Measurements from ENCODE around the gene LILRA6. TPM values are rescaled to one million over a fixed set of nuclear protein-coding genes. Genes with fewer than 3 reads are reported as not detected.
"Not testable (repeated sequence)": the region's sequence is repeated elsewhere in the genome, so short reads cannot be mapped to it uniquely, and the experiment has no call there.

The LILRA6 gene
- total and polyA plus RNA-seq, 4 donors, result 5.3 to 91.7 (median 16.4) TPM

DNA sequence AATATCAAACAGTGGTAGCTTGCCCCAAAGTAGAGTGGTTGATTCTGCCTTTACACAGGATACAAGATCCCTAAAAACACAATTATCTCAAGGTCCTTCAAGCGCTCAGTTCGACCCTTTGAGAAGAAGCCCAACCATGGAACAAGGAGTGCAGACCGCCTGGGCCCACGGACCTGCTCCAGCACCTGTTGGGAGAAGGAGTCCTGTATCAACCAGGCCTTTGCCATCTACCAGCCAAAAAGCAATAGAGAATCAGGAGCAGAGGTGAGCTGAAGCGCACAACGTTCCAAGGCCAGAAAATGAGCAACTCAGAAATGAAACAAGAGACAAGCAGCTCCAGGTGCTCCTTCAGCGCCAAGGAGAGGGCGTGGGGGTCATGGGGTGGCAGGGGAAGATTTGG is 13.4 kb downstream of the LILRA6 start:
- Histone ChIP-seq H3K9ac (ENCODE audit: insufficient read depth in 1 of 2, low read length in 2 of 2) (no peak overlapping the region), H3K27ac (ENCODE audit: low read depth in 1 of 2, low read length in 1 of 2) (no peak overlapping the region), H3K27me3 (ENCODE audit: control insufficient read depth in 3 of 3, insufficient read depth in 3 of 3, low read length in 2 of 3) (peaks cover 0 to 5% (median 0%) of the 10 kb centered on the region in 3 donors), H3K4me3 (no peak overlapping the region), H3K36me3 (ENCODE audit: control insufficient read depth in 4 of 4, insufficient read depth in 4 of 4, low read length in 4 of 4) (no peaks in the 10 kb centered on the region), H3K4me1 (ENCODE audit: control insufficient read depth in 5 of 5, insufficient read depth in 5 of 5, low read length in 5 of 5) (no peaks in the 10 kb centered on the region), H3K9me3 (ENCODE audit: control insufficient read depth in 4 of 4, insufficient read depth in 3 of 4, low read length in 3 of 4) (no peaks in the 10 kb centered on the region)
- ATAC-seq (ENCODE audit: insufficient read depth, low FRiP score), result no peak
- 88 to 92% methylated on average over 8 of the region's 8 CpGs for WGBS, 2 donors
- TF ChIP-seq, protein P1, sequence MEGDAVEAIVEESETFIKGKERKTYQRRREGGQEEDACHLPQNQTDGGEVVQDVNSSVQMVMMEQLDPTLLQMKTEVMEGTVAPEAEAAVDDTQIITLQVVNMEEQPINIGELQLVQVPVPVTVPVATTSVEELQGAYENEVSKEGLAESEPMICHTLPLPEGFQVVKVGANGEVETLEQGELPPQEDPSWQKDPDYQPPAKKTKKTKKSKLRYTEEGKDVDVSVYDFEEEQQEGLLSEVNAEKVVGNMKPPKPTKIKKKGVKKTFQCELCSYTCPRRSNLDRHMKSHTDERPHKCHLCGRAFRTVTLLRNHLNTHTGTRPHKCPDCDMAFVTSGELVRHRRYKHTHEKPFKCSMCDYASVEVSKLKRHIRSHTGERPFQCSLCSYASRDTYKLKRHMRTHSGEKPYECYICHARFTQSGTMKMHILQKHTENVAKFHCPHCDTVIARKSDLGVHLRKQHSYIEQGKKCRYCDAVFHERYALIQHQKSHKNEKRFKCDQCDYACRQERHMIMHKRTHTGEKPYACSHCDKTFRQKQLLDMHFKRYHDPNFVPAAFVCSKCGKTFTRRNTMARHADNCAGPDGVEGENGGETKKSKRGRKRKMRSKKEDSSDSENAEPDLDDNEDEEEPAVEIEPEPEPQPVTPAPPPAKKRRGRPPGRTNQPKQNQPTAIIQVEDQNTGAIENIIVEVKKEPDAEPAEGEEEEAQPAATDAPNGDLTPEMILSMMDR (IDR thresholded peaks at IDR 0.05; ENCODE audit: control extremely low read depth, extremely low read depth), result no peak
- DNase-seq, result no peak

DNA sequence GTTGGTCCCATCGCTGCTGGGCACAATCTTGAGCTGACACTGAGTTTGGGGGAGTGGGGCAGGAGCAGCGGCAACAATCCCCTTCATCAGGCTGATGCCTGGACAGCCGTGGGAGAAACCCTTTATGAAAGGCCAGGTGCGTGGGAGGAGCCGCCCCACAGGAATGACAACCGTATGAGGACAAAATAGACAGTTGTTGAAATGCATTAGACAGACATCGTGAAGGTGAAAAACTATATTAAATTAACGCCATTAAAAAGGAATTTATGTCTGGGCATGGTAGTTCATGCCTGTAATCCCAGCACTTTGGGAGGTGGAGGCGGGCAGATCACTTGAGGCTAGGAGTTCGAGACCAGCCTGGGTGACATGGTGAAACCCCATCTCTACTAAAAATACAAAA is 18.0 kb downstream of the LILRA6 start:
- H3K9me3 ChIP-seq (ENCODE audit: control insufficient read depth in 4 of 4, insufficient read depth in 3 of 4, low read length in 3 of 4); H3K36me3 ChIP-seq (ENCODE audit: control insufficient read depth in 4 of 4, insufficient read depth in 4 of 4, low read length in 4 of 4); DNase-seq; H3K9ac ChIP-seq (ENCODE audit: insufficient read depth in 1 of 2, low read length in 2 of 2); ATAC-seq (ENCODE audit: insufficient read depth, low FRiP score); H3K4me3 ChIP-seq; H3K27ac ChIP-seq (ENCODE audit: low read depth in 1 of 2, low read length in 1 of 2); H3K27me3 ChIP-seq (ENCODE audit: control insufficient read depth in 3 of 3, insufficient read depth in 3 of 3, low read length in 2 of 3); H3K4me1 ChIP-seq (ENCODE audit: control insufficient read depth in 5 of 5, insufficient read depth in 5 of 5, low read length in 5 of 5): not testable (repeated sequence)
- 77 to 85% methylated on average over 9 to 10 of the region's 10 CpGs for WGBS, 2 donors

DNA sequence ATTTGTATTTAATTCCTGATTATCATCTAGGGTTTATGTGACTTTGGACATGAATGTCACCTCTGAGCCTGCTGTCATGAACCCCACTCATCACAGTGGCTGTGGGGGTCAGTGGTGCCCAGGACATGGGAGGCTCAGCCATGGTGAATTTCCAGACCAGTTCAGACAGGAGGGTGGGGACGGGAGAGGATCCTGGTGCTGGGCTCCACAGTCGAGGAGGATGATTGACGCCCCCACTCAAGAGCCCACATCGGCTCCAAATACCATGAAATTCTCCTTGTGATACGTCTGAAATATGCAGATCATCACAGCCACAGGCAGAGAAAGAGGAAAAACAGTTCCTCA is 18.7 kb downstream of the LILRA6 start:
- not testable (repeated sequence) for H3K9me3 ChIP-seq (ENCODE audit: control insufficient read depth in 4 of 4, insufficient read depth in 3 of 4, low read length in 3 of 4); H3K27ac ChIP-seq (ENCODE audit: low read depth in 1 of 2, low read length in 1 of 2); H3K4me3 ChIP-seq; H3K9ac ChIP-seq (ENCODE audit: insufficient read depth in 1 of 2, low read length in 2 of 2); ATAC-seq (ENCODE audit: insufficient read depth, low FRiP score); H3K4me1 ChIP-seq (ENCODE audit: control insufficient read depth in 5 of 5, insufficient read depth in 5 of 5, low read length in 5 of 5); H3K27me3 ChIP-seq (ENCODE audit: control insufficient read depth in 3 of 3, insufficient read depth in 3 of 3, low read length in 2 of 3); DNase-seq; H3K36me3 ChIP-seq (ENCODE audit: control insufficient read depth in 4 of 4, insufficient read depth in 4 of 4, low read length in 4 of 4)
- WGBS, 2 donors, result 42 to 51% methylated on average over 5 of the region's 5 CpGs

DNA sequence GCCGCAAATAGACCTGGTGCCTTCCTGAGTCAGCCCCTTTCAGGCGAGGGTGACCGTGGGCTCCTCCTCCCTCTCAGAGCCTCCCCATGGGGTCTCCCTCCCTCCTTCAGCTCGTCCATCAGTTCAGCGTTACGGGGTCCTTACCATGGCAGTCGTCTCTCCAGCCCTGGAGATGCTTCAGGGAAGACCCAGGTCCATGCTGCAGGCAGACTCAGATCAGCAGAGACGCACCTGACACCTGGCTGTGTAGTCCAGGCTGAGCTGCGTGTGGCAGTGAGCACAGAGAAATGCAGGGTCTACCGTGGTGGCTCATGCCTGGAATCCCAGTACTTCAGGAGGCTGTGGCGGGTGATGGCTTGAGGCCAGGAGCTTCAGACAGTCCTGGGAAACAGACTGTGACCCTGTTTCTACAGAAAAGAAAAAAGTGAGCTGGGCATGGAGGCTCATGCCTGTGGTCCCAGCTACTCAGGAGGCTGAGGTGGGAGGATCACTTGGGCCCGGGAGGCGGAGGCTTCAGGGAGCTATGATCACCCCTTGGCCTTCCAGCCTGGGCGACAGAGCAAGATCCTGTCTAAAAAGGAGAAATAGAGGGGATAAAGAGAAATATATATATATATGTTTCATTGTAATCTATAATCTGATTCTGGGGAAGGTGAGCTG is 19.2 kb downstream of the LILRA6 start:
- not testable (repeated sequence) for DNase-seq; H3K27ac ChIP-seq (ENCODE audit: low read depth in 1 of 2, low read length in 1 of 2); H3K4me1 ChIP-seq (ENCODE audit: control insufficient read depth in 5 of 5, insufficient read depth in 5 of 5, low read length in 5 of 5); H3K36me3 ChIP-seq (ENCODE audit: control insufficient read depth in 4 of 4, insufficient read depth in 4 of 4, low read length in 4 of 4); H3K4me3 ChIP-seq; H3K9me3 ChIP-seq (ENCODE audit: control insufficient read depth in 4 of 4, insufficient read depth in 3 of 4, low read length in 3 of 4); H3K9ac ChIP-seq (ENCODE audit: insufficient read depth in 1 of 2, low read length in 2 of 2); H3K27me3 ChIP-seq (ENCODE audit: control insufficient read depth in 3 of 3, insufficient read depth in 3 of 3, low read length in 2 of 3)
- WGBS, 2 donors, result 49 to 52% methylated on average over 14 of the region's 14 CpGs
- ATAC-seq (ENCODE audit: insufficient read depth, low FRiP score), result peak; percentile 13

DNA sequence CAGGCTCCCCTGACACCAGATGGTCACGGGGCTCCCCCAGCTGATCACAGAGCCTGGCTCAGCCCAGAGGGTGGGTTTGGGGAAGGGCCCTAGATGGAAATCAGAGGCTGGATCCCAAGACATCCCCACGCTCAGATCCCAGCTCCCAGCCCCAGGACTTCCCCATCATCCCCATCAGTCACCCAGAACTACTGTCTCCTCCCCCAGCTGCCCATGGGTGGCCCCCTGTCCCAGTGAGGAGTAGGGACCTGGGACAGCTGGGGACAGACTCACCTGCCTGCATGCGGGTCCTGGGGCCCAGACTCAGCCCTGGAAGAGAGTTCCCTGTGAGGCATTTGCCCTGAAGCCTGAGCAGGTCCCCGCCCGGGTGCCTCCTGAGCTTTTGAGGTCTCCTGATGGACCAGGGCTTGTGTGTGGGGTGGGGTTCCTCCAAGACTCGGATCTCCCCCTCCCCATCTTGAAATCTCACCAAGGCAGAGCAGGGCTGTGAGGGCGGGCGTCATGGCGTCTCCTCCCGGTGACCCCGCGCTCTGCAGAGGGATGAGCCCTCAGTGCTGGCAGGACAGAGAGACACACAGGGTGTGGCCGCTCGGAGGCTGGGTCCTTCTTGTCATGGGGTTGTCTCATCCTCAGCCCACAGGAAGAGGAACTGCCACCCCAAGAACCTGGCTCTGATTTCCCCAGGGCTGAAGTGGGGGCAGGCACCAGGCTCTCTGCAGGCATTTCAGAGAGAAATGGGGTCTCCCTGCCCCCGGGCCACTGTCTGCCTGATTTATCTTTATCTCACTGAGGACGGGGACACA is 19.9 kb downstream of the LILRA6 start, which contains the start of gene LILRB3:
Gene LILRB3 (minus strand): TSS at position 534 of the 803 bp plus-strand sequence. CDS start 31 bp downstream, at position 503.
- H3K36me3 ChIP-seq (ENCODE audit: control insufficient read depth in 4 of 4, insufficient read depth in 4 of 4, low read length in 4 of 4); H3K4me3 ChIP-seq; H3K27ac ChIP-seq (ENCODE audit: low read depth in 1 of 2, low read length in 1 of 2); H3K4me1 ChIP-seq (ENCODE audit: control insufficient read depth in 5 of 5, insufficient read depth in 5 of 5, low read length in 5 of 5); H3K27me3 ChIP-seq (ENCODE audit: control insufficient read depth in 3 of 3, insufficient read depth in 3 of 3, low read length in 2 of 3); H3K9ac ChIP-seq (ENCODE audit: insufficient read depth in 1 of 2, low read length in 2 of 2); DNase-seq; H3K9me3 ChIP-seq (ENCODE audit: control insufficient read depth in 4 of 4, insufficient read depth in 3 of 4, low read length in 3 of 4): not testable (repeated sequence)
- WGBS, 2 donors, result 57 to 58% methylated on average over 14 to 16 of the region's 16 CpGs
- ATAC-seq (ENCODE audit: insufficient read depth, low FRiP score), result peak; percentile 55

DNA sequence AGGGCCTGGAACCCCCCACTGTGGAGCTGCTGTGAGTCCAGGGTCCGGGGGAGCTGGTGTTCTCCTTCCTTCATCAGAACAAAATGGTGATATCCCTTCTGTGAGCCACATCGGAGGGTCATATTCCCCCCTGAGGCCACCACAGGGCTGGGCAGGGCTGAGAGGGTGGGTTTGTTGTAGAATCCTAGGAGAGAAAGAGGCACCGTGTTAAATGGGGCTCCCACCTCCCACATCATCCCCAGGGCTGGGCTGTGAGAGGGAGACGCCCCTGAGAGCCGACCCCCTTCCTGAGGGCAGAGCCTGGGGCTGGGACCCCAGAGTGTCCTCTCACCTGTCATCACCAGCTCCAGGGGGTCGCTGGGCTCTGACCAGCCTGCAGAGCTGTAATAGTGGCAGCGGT is 20.6 kb downstream of the LILRA6 start:
- H3K4me3 ChIP-seq; H3K27me3 ChIP-seq (ENCODE audit: control insufficient read depth in 3 of 3, insufficient read depth in 3 of 3, low read length in 2 of 3); ATAC-seq (ENCODE audit: insufficient read depth, low FRiP score); H3K9me3 ChIP-seq (ENCODE audit: control insufficient read depth in 4 of 4, insufficient read depth in 3 of 4, low read length in 3 of 4); H3K27ac ChIP-seq (ENCODE audit: low read depth in 1 of 2, low read length in 1 of 2); DNase-seq; H3K4me1 ChIP-seq (ENCODE audit: control insufficient read depth in 5 of 5, insufficient read depth in 5 of 5, low read length in 5 of 5); H3K9ac ChIP-seq (ENCODE audit: insufficient read depth in 1 of 2, low read length in 2 of 2); H3K36me3 ChIP-seq (ENCODE audit: control insufficient read depth in 4 of 4, insufficient read depth in 4 of 4, low read length in 4 of 4): not testable (repeated sequence)
- WGBS, 2 donors, result 82 to 98% methylated on average over 4 to 7 of the region's 7 CpGs

DNA sequence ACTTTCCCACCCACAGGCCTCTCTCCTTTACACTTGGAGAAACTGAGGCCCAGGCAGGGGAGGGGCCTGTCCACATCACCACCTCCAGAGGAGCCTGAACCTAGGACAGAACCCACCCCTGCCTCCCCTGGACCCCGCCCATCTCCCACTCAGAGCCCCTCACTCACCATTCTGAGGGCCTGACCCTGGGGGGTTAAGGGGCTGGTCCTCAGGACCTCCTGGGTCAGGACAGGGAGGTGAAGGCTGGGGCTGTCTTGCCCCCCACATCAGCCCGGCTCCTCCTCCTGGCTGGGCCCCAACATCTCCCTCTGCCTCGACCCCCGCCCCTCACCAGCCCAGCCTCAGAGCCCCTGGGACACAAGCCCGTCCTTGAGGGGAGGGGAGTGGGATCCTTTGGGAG is 22.9 kb downstream of the LILRA6 start:
- not testable (repeated sequence) for H3K27ac ChIP-seq (ENCODE audit: low read depth in 1 of 2, low read length in 1 of 2); DNase-seq; H3K27me3 ChIP-seq (ENCODE audit: control insufficient read depth in 3 of 3, insufficient read depth in 3 of 3, low read length in 2 of 3); H3K4me3 ChIP-seq; H3K9me3 ChIP-seq (ENCODE audit: control insufficient read depth in 4 of 4, insufficient read depth in 3 of 4, low read length in 3 of 4); H3K36me3 ChIP-seq (ENCODE audit: control insufficient read depth in 4 of 4, insufficient read depth in 4 of 4, low read length in 4 of 4); H3K9ac ChIP-seq (ENCODE audit: insufficient read depth in 1 of 2, low read length in 2 of 2); ATAC-seq (ENCODE audit: insufficient read depth, low FRiP score); H3K4me1 ChIP-seq (ENCODE audit: control insufficient read depth in 5 of 5, insufficient read depth in 5 of 5, low read length in 5 of 5)
- 86 to 93% methylated on average over 1 to 5 of the region's 5 CpGs for WGBS, 2 donors
